ENCODE results near the gene CUL3. TPM values are rescaled to one million over a fixed set of nuclear protein-coding genes. Genes with fewer than 3 reads are reported as not detected.

Gene CUL3
- total and polyA plus RNA-seq, 4 experiments from 2014 or later: 12.4 to 85.3 (median 73.3) TPM

DNA sequence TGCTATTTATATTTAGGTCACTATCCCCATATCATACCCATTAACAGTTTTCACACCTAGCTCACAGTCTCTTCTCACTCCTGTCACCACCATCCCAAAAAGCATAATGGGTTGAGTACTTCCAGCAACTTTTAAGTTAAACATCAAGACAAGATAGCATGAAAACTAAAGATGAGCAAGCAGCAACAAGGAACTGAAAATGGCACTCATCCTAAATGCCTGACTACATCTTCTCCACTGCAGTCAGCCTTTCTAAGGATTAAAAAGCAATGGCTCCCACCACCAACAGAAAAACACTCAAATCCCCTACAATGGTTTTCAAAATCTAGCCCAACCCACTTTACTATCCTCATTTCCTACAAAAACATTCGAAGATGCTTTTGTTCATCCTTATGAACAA is 38.2 kb downstream of the CUL3 start:
- no peaks in the 10 kb centered on the region for H3K9me3 ChIP-seq (ENCODE audit: control insufficient read depth in 1 of 2, low read length in 2 of 2)
- Mint-ChIP-seq H3K36me3 (peaks cover 24 to 32% of the 10 kb centered on the region in 2 donors), H3K9me3 (no peaks in the 10 kb centered on the region), H3K4me1 (peaks cover 42 to 66% (median 48%) of the 10 kb centered on the region in 4 donors), H3K27ac (peak overlapping the region in 3 of 7 donors; percentile 5 to 37 (median 8)), H3K27me3 (no peaks in the 10 kb centered on the region), H3K4me3 (peak overlapping the region in 2 of 8 donors; percentile 7 to 9)
- intact Hi-C loops (cut with micrococcal nuclease): no loop called here
- H3K27me3 ChIP-seq (ENCODE audit: insufficient read depth, low read length): no peaks in the 10 kb centered on the region
- no peaks in the 10 kb centered on the region for H3K36me3 ChIP-seq (ENCODE audit: insufficient read depth, low read length)
- ChIA-PET CTCF (ENCODE audit: partially characterized antibody) (interaction anchor here (0.9 kb wide), 1 partner anchor 43 kb away, joined by 3 read pairs; no protein-coding TSS in a partner anchor), POLR2A (ENCODE audit: partially characterized antibody) (interaction anchor here (1.4 kb wide), 1 partner anchor 37 kb away, joined by 3 read pairs; no protein-coding TSS in a partner anchor)
- H3K4me1 ChIP-seq (ENCODE audit: insufficient read depth, low read length): peaks cover 44% of the 10 kb centered on the region
- H3K27ac ChIP-seq (ENCODE audit: low read depth, low read length): no peak overlapping the region
- H3K4me3 ChIP-seq (ENCODE audit: low read length in 2 of 2): no peak overlapping the region
- DNase-seq: no peak

GRCh38 chr2:224545884-224546644 is 39.1 kb downstream of the CUL3 start:
- Histone ChIP-seq H3K36me3 (ENCODE audit: insufficient read depth, low read length) (no peaks in the 10 kb centered on the region), H3K27me3 (ENCODE audit: insufficient read depth, low read length) (no peaks in the 10 kb centered on the region), H3K27ac (ENCODE audit: low read depth, low read length) (no peak overlapping the region), H3K9me3 (ENCODE audit: control insufficient read depth in 1 of 2, low read length in 2 of 2) (no peaks in the 10 kb centered on the region), H3K4me1 (ENCODE audit: insufficient read depth, low read length) (peaks cover 50% of the 10 kb centered on the region), H3K4me3 (ENCODE audit: low read length in 2 of 2) (no peak overlapping the region)
- Mint-ChIP-seq H3K36me3 (peaks cover 32 to 36% of the 10 kb centered on the region in 2 donors), H3K4me1 (peaks cover 45 to 74% (median 55%) of the 10 kb centered on the region in 4 donors), H3K4me3 (no peak overlapping the region), H3K27me3 (no peaks in the 10 kb centered on the region), H3K27ac (peak overlapping the region in 2 of 7 donors; percentile 8 to 39), H3K9me3 (peaks cover 0 to 4% (median 0%) of the 10 kb centered on the region in 8 donors)
- DNase-seq: no peak
- intact Hi-C loops (cut with micrococcal nuclease): no loop called here
- ChIA-PET POLR2A (ENCODE audit: partially characterized antibody) (interaction anchor here (1.4 kb wide), 1 partner anchor 38 kb away, joined by 3 read pairs; no protein-coding TSS in a partner anchor), CTCF (ENCODE audit: partially characterized antibody) (interaction anchor here (1.0 kb wide), 1 partner anchor 20 kb away, joined by 3 read pairs; no protein-coding TSS in a partner anchor)

GRCh38 chr2:224543939-224544338 is 41.2 kb downstream of the CUL3 start:
- Histone ChIP-seq H3K9me3 (ENCODE audit: control insufficient read depth in 1 of 2, low read length in 2 of 2) (no peaks in the 10 kb centered on the region), H3K36me3 (ENCODE audit: insufficient read depth, low read length) (no peaks in the 10 kb centered on the region), H3K4me1 (ENCODE audit: insufficient read depth, low read length) (peaks cover 61% of the 10 kb centered on the region), H3K4me3 (ENCODE audit: low read length in 2 of 2) (no peak overlapping the region), H3K27ac (ENCODE audit: low read depth, low read length) (no peak overlapping the region), H3K27me3 (ENCODE audit: insufficient read depth, low read length) (no peaks in the 10 kb centered on the region)
- peaks cover 43 to 44% of the 10 kb centered on the region in 2 donors for H3K36me3 Mint-ChIP-seq
- H3K27me3 Mint-ChIP-seq: no peaks in the 10 kb centered on the region
- ChIA-PET POLR2A (ENCODE audit: partially characterized antibody) (no interaction called here), CTCF (ENCODE audit: partially characterized antibody) (no interaction called here)
- peaks cover 49 to 72% (median 57%) of the 10 kb centered on the region in 4 donors for H3K4me1 Mint-ChIP-seq
- peaks cover 0 to 4% (median 0%) of the 10 kb centered on the region in 8 donors for H3K9me3 Mint-ChIP-seq
- H3K4me3 Mint-ChIP-seq: no peak overlapping the region
- intact Hi-C loops (cut with micrococcal nuclease): no loop called here
- H3K27ac Mint-ChIP-seq: no peak overlapping the region
- no peak for DNase-seq

DNA sequence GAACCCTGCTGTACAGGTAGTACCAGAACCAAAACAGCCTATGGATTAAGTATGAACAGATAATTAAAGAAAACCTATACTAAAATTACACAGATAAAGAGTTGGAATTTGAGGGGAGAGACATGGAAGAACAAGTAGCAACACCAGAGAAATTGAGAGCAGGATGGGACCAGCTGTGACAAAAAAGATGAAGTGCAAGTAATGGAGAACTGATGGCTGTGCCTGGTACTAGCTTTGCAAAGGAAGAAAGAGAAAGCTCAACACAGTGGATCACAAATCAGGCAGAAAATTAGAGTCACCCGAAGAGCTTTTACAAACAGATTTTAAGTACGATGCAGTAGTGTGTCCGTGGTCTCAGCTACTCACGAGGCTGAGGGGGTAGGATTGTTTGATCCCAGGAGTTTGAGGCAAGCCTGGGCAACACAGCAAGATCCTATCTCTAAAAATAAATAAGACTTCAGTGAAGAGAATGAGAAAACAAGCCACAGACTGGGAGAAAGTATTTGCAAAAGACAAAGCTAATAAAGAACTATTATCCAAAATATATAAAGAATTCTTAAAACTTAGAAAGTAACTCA is 46.5 kb downstream of the CUL3 start:
- Mint-ChIP-seq H3K36me3 (peaks cover 42 to 47% of the 10 kb centered on the region in 2 donors), H3K27ac (peak overlapping the region in 3 of 7 donors; percentile 5 to 14 (median 12)), H3K27me3 (no peaks in the 10 kb centered on the region), H3K9me3 (peaks cover 0 to 4% (median 0%) of the 10 kb centered on the region in 8 donors), H3K4me1 (peaks cover 40 to 65% (median 53%) of the 10 kb centered on the region in 4 donors), H3K4me3 (peak overlapping the region in 3 of 8 donors; percentile 1 to 11 (median 8))
- Histone ChIP-seq H3K36me3 (ENCODE audit: insufficient read depth, low read length) (peaks cover 7% of the 10 kb centered on the region), H3K27me3 (ENCODE audit: insufficient read depth, low read length) (no peaks in the 10 kb centered on the region), H3K9me3 (ENCODE audit: control insufficient read depth in 1 of 2, low read length in 2 of 2) (no peaks in the 10 kb centered on the region), H3K4me3 (ENCODE audit: low read length in 2 of 2) (no peak overlapping the region), H3K27ac (ENCODE audit: low read depth, low read length) (no peak overlapping the region), H3K4me1 (ENCODE audit: insufficient read depth, low read length) (peaks cover 38% of the 10 kb centered on the region)
- CTCF ChIA-PET (ENCODE audit: partially characterized antibody): no interaction called here
- POLR2A ChIA-PET (ENCODE audit: partially characterized antibody): no interaction called here
- intact Hi-C loops (cut with micrococcal nuclease): loop anchor here (5.0 kb wide), 2 partner anchors 34 to 36 kb away; no protein-coding TSS in a partner anchor
- DNase-seq: no peak

DNA sequence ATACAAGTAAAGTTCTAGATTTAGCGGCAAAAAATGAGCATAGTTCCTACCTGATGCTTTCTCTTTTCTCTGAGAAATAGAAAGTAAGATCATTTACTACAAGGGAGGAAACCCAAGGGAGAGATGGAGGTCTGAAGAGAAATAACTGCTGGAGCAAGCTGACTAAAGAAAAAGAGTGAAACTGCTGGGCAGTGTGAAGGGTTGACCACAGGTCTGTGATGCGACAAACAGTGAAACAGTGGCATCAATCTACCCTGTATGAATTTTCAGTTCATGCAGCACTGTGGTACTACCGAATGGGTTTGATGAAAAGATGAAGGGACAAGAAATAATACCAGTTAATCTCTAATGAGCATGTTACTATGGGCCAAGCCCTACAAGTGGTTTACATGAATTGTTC is 52.2 kb downstream of the CUL3 start:
- H3K27ac ChIP-seq (ENCODE audit: low read depth, low read length): no peak overlapping the region
- peaks cover 7% of the 10 kb centered on the region for H3K36me3 ChIP-seq (ENCODE audit: insufficient read depth, low read length)
- peak overlapping the region; percentile 14 to 73 (median 48) for H3K27ac Mint-ChIP-seq
- peaks cover 0 to 1% (median 0%) of the 10 kb centered on the region in 8 donors for H3K9me3 Mint-ChIP-seq
- ChIA-PET CTCF (ENCODE audit: partially characterized antibody) (no interaction called here), POLR2A (ENCODE audit: partially characterized antibody) (no interaction called here)
- peaks cover 29 to 44% of the 10 kb centered on the region in 2 donors for H3K36me3 Mint-ChIP-seq
- H3K27me3 ChIP-seq (ENCODE audit: insufficient read depth, low read length): no peaks in the 10 kb centered on the region
- peaks cover 44 to 68% (median 51%) of the 10 kb centered on the region in 4 donors for H3K4me1 Mint-ChIP-seq
- no peak overlapping the region for H3K4me3 ChIP-seq (ENCODE audit: low read length in 2 of 2)
- H3K4me1 ChIP-seq (ENCODE audit: insufficient read depth, low read length): peaks cover 24% of the 10 kb centered on the region
- no peaks in the 10 kb centered on the region for H3K9me3 ChIP-seq (ENCODE audit: control insufficient read depth in 1 of 2, low read length in 2 of 2)
- intact Hi-C loops (cut with micrococcal nuclease): no loop called here
- H3K27me3 Mint-ChIP-seq: no peaks in the 10 kb centered on the region
- DNase-seq: no peak
- peak overlapping the region in 1 of 8 donors; percentile 45 for H3K4me3 Mint-ChIP-seq

- Mint-ChIP-seq H3K27ac (peak overlapping the region in 6 of 7 donors; percentile 14 to 73 (median 48)), H3K9me3 (peaks cover 0 to 1% (median 0%) of the 10 kb centered on the region in 8 donors)
- no peak overlapping the region for H3K27ac ChIP-seq (ENCODE audit: low read depth, low read length)
Measured at GRCh38 chr2:224532441-224532840, 52.7 kb downstream of the CUL3 start.

DNA sequence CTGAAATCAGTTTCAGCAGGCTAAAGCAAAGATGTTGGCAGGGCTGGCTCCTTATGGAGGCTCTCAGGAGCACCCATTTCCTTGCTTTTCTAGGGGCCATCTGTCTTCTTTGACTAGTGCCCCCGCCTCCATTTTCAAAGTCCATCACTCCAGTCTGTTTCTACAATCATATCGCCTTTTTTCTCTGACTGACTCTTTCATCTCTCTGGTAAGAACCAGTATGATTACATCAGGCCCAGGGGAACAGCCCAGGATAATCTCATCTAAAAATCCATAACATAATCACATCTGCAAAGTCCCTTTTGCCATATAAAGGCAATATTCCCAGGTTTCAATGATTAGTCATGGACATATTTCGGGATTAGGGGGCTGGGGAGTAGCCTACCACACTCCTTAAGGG is 57.0 kb downstream of the CUL3 start:
- peak overlapping the region in 5 of 7 donors; percentile 33 to 73 (median 52) for H3K27ac Mint-ChIP-seq
- peak overlapping the region in 2 of 8 donors; percentile 9 to 32 for H3K4me3 Mint-ChIP-seq
- H3K27ac ChIP-seq (ENCODE audit: low read depth, low read length): no peak overlapping the region
- H3K27me3 ChIP-seq (ENCODE audit: insufficient read depth, low read length): no peaks in the 10 kb centered on the region
- peaks cover 0 to 1% (median 0%) of the 10 kb centered on the region in 8 donors for H3K9me3 Mint-ChIP-seq
- no peaks in the 10 kb centered on the region for H3K36me3 ChIP-seq (ENCODE audit: insufficient read depth, low read length)
- no peaks in the 10 kb centered on the region for H3K9me3 ChIP-seq (ENCODE audit: control insufficient read depth in 1 of 2, low read length in 2 of 2)
- DNase-seq: no peak
- H3K27me3 Mint-ChIP-seq: no peaks in the 10 kb centered on the region
- intact Hi-C loops (cut with micrococcal nuclease): loop anchor here (5.0 kb wide), 1 partner anchor 34 kb away; no protein-coding TSS in a partner anchor
- H3K4me3 ChIP-seq (ENCODE audit: low read length in 2 of 2): no peak overlapping the region
- ChIA-PET POLR2A (ENCODE audit: partially characterized antibody) (no interaction called here), CTCF (ENCODE audit: partially characterized antibody) (no interaction called here)
- H3K4me1 ChIP-seq (ENCODE audit: insufficient read depth, low read length): peaks cover 64% of the 10 kb centered on the region
- peaks cover 68 to 87% (median 73%) of the 10 kb centered on the region in 4 donors for H3K4me1 Mint-ChIP-seq
- peaks cover 22 to 29% of the 10 kb centered on the region in 2 donors for H3K36me3 Mint-ChIP-seq

More at GRCh38 chr2:224532441-224532840, 52.7 kb downstream of the CUL3 start:
- no peak for DNase-seq
- Histone ChIP-seq H3K4me3 (ENCODE audit: low read length in 2 of 2) (no peak overlapping the region), H3K36me3 (ENCODE audit: insufficient read depth, low read length) (peaks cover 7% of the 10 kb centered on the region), H3K4me1 (ENCODE audit: insufficient read depth, low read length) (peaks cover 29% of the 10 kb centered on the region), H3K9me3 (ENCODE audit: control insufficient read depth in 1 of 2, low read length in 2 of 2) (no peaks in the 10 kb centered on the region), H3K27me3 (ENCODE audit: insufficient read depth, low read length) (no peaks in the 10 kb centered on the region)
- Mint-ChIP-seq H3K4me3 (peak overlapping the region in 1 of 8 donors; percentile 48), H3K36me3 (peaks cover 29 to 43% of the 10 kb centered on the region in 2 donors), H3K4me1 (peaks cover 48 to 71% (median 54%) of the 10 kb centered on the region in 4 donors), H3K27me3 (no peaks in the 10 kb centered on the region)
- ChIA-PET CTCF (ENCODE audit: partially characterized antibody) (no interaction called here), POLR2A (ENCODE audit: partially characterized antibody) (no interaction called here)
- intact Hi-C loops (cut with micrococcal nuclease): no loop called here
